NCI-H187 treated with DMSO at 0.1 percent for 48 hours (cell line): ENCODE results near the gene RPL39.
"Not testable (repeated sequence)": the region's sequence is repeated elsewhere in the genome, so short reads cannot be mapped to it uniquely, and the experiment has no call there.

Experiments used
- DNase-seq: peaks from one replicate; lab custom pipeline; 2025; lab: John Stamatoyannopoulos, UW

RPL39 gene

DNA sequence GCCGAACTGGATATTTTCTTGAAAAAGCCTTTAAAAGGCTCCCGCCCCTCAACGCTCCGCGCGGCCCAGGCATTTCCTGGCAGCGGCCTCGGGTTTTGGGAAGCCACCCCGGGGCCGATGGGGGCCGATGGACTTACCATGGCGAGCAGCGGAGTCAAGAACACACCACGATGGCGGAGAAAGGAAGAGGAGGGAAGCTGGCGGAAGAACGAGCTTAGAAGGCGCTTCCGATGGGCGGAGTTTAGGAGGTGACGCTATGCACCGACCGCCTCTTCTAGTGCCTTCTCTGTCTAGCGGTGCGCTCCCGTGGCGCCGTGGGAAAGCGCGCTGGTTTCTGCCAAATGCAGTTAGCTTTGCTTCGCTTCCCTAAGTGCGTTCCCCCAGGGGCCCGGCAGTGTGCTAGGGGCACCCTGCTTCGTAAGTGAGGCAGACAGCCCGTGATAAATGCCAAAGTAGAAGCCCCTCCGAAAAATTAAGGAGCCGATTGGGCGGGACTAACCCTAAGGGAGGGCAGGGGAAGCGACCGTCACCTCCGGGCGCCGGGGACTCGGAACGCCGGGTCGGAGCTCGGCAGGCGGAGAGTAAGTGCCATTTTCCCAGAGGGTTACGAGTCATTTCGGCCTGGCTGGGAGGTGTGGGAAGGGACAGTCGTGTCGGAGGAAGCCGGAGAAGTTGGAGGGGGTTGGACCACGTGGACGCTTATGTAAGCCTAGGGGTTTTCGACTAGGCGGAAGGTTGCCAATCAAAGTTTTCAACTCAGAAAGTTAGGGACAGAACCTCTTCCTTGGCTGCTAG is at the start of gene RPL39:
TSS of gene RPL39 (minus strand) at position 194 of the 795 bp plus-strand sequence. CDS start at position 140, 54 bp downstream.
- DNase-seq, result peak; percentile 81

- no peak for DNase-seq
Observed at GRCh38 chrX:119833905-119834304, 42.5 kb upstream of the RPL39 start.

DNA sequence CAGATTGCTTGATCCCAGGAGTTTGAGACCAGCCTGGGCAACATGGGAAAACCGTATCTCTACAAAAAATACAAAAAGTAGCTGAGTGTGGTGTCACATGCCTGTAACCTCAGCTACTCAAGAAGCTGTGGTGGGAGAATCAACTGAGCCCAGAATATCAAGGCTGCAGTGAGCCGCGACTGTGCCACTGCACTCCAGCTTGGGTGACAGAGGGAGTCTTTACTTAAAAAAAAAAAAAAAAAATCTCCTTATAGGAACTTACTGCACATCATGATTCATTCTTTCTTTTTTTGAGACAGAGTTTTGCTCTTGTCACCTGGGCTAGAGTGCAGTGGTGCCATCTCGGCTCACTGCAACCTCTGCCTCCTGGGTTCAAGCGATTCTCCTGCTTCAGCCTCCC is 37.0 kb upstream of the RPL39 start:
- no peak for DNase-seq

DNA sequence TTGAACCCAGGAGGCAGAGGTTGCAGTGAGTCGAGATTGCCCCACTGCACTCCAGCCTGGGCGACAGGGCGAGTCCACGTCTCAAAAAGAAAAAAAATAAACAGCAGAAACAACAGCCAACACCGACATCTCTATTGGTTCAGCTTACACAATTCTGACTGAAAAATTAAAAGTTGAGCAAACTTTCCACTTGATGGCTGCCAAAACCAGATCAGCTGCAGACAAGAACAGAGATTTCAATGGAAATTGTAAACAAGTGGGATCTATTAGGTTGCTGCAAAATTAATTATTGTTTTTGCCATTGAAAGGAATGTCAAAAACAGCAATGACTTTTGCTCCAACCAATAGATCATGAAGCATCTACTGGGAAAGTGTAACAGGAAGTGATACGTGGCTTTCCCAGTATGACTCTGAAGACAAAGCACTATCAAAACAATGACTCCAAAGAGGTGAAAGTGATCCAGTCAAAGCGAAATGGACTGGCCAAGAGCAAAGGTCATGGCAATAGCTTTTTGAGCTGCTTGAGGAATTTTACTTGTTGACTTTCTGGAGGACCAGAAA is 35.0 kb upstream of the RPL39 start:
- no peak for DNase-seq

DNA sequence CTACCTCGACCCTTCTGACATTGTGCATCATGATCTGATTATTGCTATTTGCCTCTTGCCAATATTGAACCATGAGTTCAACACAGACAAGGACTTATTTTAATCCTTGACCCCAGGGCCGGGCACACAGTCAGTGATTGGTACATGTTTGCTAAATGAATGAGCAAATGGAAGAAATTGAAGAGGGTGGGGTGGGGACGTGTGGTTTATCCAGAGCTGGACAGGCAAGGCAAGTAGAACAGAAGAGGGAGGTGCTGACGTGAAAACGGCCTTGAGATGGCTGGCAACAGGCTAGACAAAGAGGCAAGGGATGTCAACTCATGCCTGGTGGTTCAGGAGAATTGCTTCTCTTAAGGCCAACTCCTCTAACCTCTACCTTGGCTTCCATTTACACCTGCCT is 32.8 kb upstream of the RPL39 start:
- DNase-seq, result not testable (repeated sequence)

- not testable (repeated sequence) for DNase-seq
Observed at GRCh38 chrX:119821703-119822102, 30.3 kb upstream of the RPL39 start.

DNA sequence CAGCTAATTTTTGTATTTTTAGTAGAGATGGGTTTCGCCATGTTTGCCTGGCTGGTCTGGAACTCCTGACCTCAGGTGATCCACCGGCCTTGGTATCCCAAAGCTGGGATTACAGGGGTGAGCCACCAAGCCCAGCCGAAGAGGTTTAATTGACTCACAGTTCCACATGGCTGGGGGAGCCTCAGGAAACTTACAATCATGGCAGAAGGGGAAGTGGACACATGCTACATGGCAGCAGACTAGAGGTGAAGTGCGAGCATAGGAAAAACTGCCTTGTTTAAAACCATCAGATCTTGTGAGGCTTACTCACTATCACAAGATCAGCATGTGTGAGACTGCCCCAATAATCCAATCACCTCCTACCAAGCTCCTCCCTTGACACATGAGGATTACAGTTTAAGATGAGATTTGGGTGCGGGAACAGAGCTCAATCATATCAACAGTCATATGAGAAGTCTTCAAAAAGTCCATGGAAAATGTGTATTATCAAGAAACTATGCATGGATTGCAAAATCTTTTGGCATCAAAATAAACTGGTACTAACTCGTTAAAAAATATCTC is 25.8 kb upstream of the RPL39 start:
- DNase-seq, result no peak

GRCh38 chrX:119816300-119816699 is 24.9 kb upstream of the RPL39 start:
- DNase-seq, result no peak

DNA sequence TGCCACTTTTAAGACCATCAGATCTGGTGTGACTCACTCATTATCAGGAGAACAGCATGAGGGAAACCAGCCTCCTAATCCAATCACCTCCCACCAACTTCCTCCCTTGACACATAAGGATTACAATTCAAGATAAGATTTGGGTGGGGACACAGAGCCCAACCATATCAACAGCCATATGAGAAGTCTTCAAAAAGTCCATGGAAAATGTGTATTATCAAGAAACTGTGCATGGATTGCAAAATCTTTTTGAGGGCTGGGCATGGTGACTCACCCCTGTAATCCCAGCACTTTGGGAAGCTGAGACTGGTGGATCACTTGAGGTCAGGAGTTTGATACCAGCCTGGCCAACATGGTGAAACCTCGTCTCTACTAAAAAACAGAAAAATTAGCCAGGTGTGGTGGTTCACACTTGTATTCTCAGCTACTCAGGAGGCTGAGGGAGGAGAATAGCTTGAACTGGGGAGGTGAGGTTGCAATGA is 17.8 kb upstream of the RPL39 start:
- no peak for DNase-seq

DNA sequence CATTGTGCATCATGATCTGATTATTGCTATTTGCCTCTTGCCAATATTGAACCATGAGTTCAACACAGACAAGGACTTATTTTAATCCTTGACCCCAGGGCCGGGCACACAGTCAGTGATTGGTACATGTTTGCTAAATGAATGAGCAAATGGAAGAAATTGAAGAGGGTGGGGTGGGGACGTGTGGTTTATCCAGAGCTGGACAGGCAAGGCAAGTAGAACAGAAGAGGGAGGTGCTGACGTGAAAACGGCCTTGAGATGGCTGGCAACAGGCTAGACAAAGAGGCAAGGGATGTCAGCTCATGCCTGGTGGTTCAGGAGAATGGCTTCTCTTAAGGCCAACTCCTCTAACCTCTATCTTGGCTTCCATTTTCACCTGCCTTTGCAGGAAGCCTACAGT is 17.0 kb upstream of the RPL39 start:
- DNase-seq, result not testable (repeated sequence)

- DNase-seq, result no peak
Observed at GRCh38 chrX:119802546-119802945, 11.1 kb upstream of the RPL39 start.

- DNase-seq, result no peak
Observed at GRCh38 chrX:119801253-119802221, 10.1 kb upstream of the RPL39 start.

DNA sequence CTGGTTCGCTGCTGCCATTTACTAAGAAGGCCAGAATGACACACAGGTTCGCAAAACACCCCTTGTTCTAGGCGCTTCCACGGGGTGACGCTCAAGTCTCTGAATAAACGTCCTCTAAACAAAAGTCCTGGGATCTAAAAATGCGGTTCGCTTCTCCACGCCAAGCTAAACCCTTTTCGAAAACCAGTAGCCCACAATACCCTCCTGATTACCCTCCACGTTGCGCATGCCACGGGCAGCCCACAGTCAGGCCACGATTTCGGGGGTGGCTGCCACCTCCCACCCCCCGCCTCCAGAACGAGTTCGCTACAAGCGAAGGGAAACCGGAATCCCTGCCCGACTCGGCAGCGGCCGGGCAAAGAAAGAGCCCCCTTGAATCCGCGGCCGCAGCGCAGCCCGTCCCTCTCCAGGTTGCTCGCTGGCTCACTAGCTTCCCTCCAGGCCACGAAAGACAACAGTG is 423 bp downstream of the RPL39 start:
- DNase-seq, result no peak

GRCh38 chrX:119784747-119785446 is 6.5 kb downstream of the RPL39 start:
- no peak for DNase-seq

GRCh38 chrX:119783026-119783425 is 8.4 kb downstream of the RPL39 start:
- DNase-seq, result no peak

- DNase-seq, result no peak
Observed at GRCh38 chrX:119778829-119779228, 12.6 kb downstream of the RPL39 start.

GRCh38 chrX:119775517-119776238 is 15.8 kb downstream of the RPL39 start:
- no peak for DNase-seq

DNA sequence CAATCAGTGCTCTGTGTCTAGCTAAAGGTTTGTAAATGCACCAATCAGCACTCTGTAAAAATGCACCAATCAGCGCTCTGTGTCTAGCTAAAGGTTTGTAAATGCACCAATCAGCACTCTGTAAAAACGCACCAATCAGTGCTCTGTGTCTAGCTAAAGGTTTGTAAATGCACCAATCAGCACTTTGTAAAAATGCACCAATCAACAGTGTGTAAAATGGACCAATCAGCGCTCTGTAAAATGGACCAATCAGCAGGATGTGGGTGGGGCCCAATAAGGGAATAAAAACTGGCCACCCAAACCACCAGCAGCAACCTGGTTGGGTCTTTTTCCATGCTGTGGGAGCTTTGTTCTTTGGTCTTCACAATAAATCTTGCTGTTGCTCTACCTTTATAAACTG is 22.0 kb downstream of the RPL39 start:
- not testable (repeated sequence) for DNase-seq

GRCh38 chrX:119768436-119768835 is 23.0 kb downstream of the RPL39 start:
- not testable (repeated sequence) for DNase-seq

GRCh38 chrX:119763836-119764387 is 27.5 kb downstream of the RPL39 start:
- DNase-seq, result no peak
